Breast epithelium (tissue), 3 donors: ENCODE measurements around the gene ABCC11.

Experiments used
- POLR2A ChIP-seq: fragments of 450-650 bp; IDR thresholded peaks from one replicate; pipeline ENCODE4 v1.6.1; 2016; ENCODE audit warnings: antibody characterized with exemption, mild to moderate bottlenecking, moderate library complexity
- POLR2AphosphoS5 ChIP-seq, 3 donors: sonication (generic); formaldehyde crosslinking; IDR thresholded peaks; one replicate each; pipeline ENCODE4 v1.6.1; 2017; ENCODE audit warnings: antibody characterized with exemption in 3 of 3
- TF ChIP-seq, protein P1 (sequence below), 3 donors: fragments of 450-650 bp; IDR thresholded peaks; one replicate each; pipeline ENCODE4 v1.5.1; 2016 to 2017; ENCODE audit warnings: antibody characterized with exemption in 3 of 3, mild to moderate bottlenecking in 3 of 3, moderate library complexity in 3 of 3

DNA sequence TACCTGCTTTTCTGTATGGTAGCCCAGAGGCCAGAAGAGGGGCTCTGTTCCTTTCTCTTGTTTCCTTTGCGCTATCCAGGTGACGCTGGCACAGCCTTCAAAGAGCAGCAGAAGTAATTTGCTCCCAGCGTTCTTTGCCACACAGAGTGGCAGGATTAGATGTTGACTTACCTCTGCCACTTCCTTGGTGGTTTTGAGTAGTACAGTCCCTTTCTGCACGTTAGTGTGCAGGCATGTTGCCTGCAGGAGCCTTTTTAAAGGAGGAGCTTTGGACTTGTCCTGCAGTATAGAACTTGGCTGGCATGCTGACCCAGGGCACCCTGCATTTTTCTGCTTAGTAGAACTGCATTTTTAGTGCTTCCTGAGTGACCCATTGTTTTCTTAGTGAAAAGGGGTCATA lies at the start of gene ABCC11:
- TF ChIP-seq, protein P1, sequence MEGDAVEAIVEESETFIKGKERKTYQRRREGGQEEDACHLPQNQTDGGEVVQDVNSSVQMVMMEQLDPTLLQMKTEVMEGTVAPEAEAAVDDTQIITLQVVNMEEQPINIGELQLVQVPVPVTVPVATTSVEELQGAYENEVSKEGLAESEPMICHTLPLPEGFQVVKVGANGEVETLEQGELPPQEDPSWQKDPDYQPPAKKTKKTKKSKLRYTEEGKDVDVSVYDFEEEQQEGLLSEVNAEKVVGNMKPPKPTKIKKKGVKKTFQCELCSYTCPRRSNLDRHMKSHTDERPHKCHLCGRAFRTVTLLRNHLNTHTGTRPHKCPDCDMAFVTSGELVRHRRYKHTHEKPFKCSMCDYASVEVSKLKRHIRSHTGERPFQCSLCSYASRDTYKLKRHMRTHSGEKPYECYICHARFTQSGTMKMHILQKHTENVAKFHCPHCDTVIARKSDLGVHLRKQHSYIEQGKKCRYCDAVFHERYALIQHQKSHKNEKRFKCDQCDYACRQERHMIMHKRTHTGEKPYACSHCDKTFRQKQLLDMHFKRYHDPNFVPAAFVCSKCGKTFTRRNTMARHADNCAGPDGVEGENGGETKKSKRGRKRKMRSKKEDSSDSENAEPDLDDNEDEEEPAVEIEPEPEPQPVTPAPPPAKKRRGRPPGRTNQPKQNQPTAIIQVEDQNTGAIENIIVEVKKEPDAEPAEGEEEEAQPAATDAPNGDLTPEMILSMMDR (IDR thresholded peaks at IDR 0.05), result no peak
- no peak for TF ChIP-seq POLR2A
- no peak for TF ChIP-seq POLR2AphosphoS5 (IDR thresholded peaks at IDR 0.05)
